Spleen (tissue), 7 donors: ENCODE measurements around the gene ABCC3.

ENCODE experiments used
- POLR2A ChIP-seq, 3 donors: fragments of 450-650 bp; IDR thresholded peaks; one replicate each; pipeline ENCODE4 v1.5.1; 2017; ENCODE audit warnings: antibody characterized with exemption in 3 of 3, mild to moderate bottlenecking in 1 of 3
- POLR2AphosphoS5 ChIP-seq, 3 donors: sonication (generic); formaldehyde crosslinking; IDR thresholded peaks; one replicate each; pipeline ENCODE4 v1.5.1; 2017; ENCODE audit warnings: antibody characterized with exemption in 3 of 3
- TF ChIP-seq, protein P1 (sequence below), 11 experiments: fragments of 200-600 bp in 7 of 11; fragments of 450-650 bp in 4 of 11; sonication (generic) in 4 of 11; IDR thresholded peaks in 8 of 11; conservative IDR thresholded peaks in 3 of 11; 1 replicate in 7 of 11; 2 replicates in 4 of 11; pipeline versions ENCODE4 v1.4.0 to v1.8.0; 2016 to 2021; ENCODE audit warnings: antibody characterized with exemption in 11 of 11, inconsistent platforms in 4 of 11, mild to moderate bottlenecking in 1 of 11
- donor health status: DM: no; HTN: no; CAD: no; lungs with moderate emphysema.
- donor health status: DM: no; HTN: no; CAD: no.
- donor health status: DM: no; HTN: no; CAD: no.

DNA sequence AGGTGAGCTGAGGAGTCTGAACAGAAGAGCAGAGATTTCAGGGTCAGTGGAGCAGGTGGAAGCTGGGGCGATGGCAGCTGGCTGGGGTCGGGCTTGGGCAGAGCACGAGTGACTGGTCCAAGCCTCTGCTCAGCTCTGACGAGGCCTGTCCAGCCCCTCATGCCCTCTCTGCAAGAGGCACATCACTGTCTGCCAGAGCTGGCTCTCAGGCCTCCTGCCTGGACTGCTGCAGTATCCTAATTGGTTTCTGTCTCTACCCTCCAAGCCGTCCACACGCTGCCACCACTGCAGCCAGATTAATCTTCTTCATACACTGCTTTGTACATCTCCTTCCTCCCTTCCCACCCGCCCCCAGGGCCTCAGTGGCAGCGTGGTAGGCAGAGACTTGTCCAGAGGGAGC, 48.8 kb upstream of the ABCC3 start:
- TF ChIP-seq POLR2A (IDR thresholded peaks at IDR 0.05) = no peak
- TF ChIP-seq, protein P1, sequence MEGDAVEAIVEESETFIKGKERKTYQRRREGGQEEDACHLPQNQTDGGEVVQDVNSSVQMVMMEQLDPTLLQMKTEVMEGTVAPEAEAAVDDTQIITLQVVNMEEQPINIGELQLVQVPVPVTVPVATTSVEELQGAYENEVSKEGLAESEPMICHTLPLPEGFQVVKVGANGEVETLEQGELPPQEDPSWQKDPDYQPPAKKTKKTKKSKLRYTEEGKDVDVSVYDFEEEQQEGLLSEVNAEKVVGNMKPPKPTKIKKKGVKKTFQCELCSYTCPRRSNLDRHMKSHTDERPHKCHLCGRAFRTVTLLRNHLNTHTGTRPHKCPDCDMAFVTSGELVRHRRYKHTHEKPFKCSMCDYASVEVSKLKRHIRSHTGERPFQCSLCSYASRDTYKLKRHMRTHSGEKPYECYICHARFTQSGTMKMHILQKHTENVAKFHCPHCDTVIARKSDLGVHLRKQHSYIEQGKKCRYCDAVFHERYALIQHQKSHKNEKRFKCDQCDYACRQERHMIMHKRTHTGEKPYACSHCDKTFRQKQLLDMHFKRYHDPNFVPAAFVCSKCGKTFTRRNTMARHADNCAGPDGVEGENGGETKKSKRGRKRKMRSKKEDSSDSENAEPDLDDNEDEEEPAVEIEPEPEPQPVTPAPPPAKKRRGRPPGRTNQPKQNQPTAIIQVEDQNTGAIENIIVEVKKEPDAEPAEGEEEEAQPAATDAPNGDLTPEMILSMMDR (IDR thresholded peaks at IDR 0.05 in 8 of 11, conservative IDR thresholded peaks at IDR 0.05 in 3 of 11) = no peak
- TF ChIP-seq POLR2AphosphoS5 (IDR thresholded peaks at IDR 0.05) = no peak
